Trophoblast cell (in vitro differentiated cells and primary cell): ENCODE results near the gene HS6ST2.

Source experiments
- DNase-seq, 2 donors: peaks; one replicate each; pipeline ENCODE4 v3.0.0-alpha.2; 2016
- H2AFZ ChIP-seq: 2 replicates; pipeline ENCODE4 v1.6.1; 2013; ENCODE audit warnings: low read length, moderate library complexity, mild to moderate bottlenecking; ENCODE audit not compliant: insufficient read depth, poor library complexity
- H2AK5ac ChIP-seq: 2 replicates; pipeline ENCODE4 v1.6.1; 2013; ENCODE audit warnings: mild to moderate bottlenecking, low read length
- H2BK120ac ChIP-seq: 2 replicates; pipeline ENCODE4 v1.6.1; 2013; ENCODE audit warnings: low read length, mild to moderate bottlenecking, moderate library complexity; ENCODE audit not compliant: insufficient read depth, poor library complexity
- H2BK12ac ChIP-seq: 2 replicates; pipeline ENCODE4 v1.6.1; 2013; ENCODE audit warnings: mild to moderate bottlenecking, low read length, moderate library complexity
- H2BK5ac ChIP-seq: 2 replicates; pipeline ENCODE4 v1.6.1; 2013; ENCODE audit warnings: low read length, low read depth, moderate library complexity, mild to moderate bottlenecking; ENCODE audit not compliant: poor library complexity
- H3K14ac ChIP-seq: 2 replicates; pipeline ENCODE4 v1.6.1; 2013; ENCODE audit warnings: mild to moderate bottlenecking, low read length
- H3K18ac ChIP-seq: 2 replicates; pipeline ENCODE4 v1.6.1; 2013; ENCODE audit warnings: mild to moderate bottlenecking, low read length
- H3K23ac ChIP-seq: 2 replicates; pipeline ENCODE4 v1.6.1; 2013; ENCODE audit warnings: low read length
- H3K27ac ChIP-seq: 2 replicates; pipeline ENCODE4 v1.5.1; 2013; ENCODE audit warnings: low read depth, mild to moderate bottlenecking, inconsistent platforms, low read length, moderate library complexity
- H3K27me3 ChIP-seq: 2 replicates; pipeline ENCODE4 v1.6.1; 2013; ENCODE audit warnings: inconsistent platforms, mild to moderate bottlenecking, low read length, moderate library complexity; ENCODE audit not compliant: insufficient read depth
- H3K36me3 ChIP-seq, 2 experiments: 1 replicate in 1 of 2; 2 replicates in 1 of 2; pipeline ENCODE4 v1.6.1; 2013; ENCODE audit warnings: low read length in 2 of 2, mild to moderate bottlenecking in 2 of 2, moderate library complexity in 1 of 2; ENCODE audit not compliant: insufficient read depth in 2 of 2, control insufficient read depth in 1 of 2
- H3K4ac ChIP-seq: 2 replicates; pipeline ENCODE4 v1.6.1; 2013; ENCODE audit warnings: low read depth, mild to moderate bottlenecking, low read length, moderate library complexity
- H3K4me1 ChIP-seq, 2 experiments: 1 replicate in 1 of 2; 2 replicates in 1 of 2; pipeline ENCODE4 v1.6.1; 2013; ENCODE audit warnings: low read length in 2 of 2, mild to moderate bottlenecking in 2 of 2, moderate library complexity in 1 of 2; ENCODE audit not compliant: insufficient read depth in 2 of 2, control insufficient read depth in 1 of 2
- H3K4me2 ChIP-seq: 2 replicates; pipeline ENCODE4 v1.6.1; 2013; ENCODE audit warnings: inconsistent platforms, mild to moderate bottlenecking, low read length, moderate library complexity
- H3K4me3 ChIP-seq: 2 replicates; pipeline ENCODE4 v1.5.1; 2013; ENCODE audit warnings: mild to moderate bottlenecking, low read depth, low read length, inconsistent platforms
- H3K79me1 ChIP-seq: one replicate; pipeline ENCODE4 v1.6.1; 2013; ENCODE audit warnings: low read length
- H3K79me2 ChIP-seq: 2 replicates; pipeline ENCODE4 v1.6.1; 2013; ENCODE audit warnings: low read length, mild to moderate bottlenecking; ENCODE audit not compliant: control insufficient read depth, insufficient read depth, poor library complexity
- H3K9ac ChIP-seq: 2 replicates; pipeline ENCODE4 v1.6.1; 2013; ENCODE audit warnings: mild to moderate bottlenecking, low read length
- H3K9me3 ChIP-seq: 2 replicates; pipeline ENCODE4 v1.6.1; 2013; ENCODE audit warnings: low read depth, mild to moderate bottlenecking, control low read depth, inconsistent platforms, low read length; ENCODE audit not compliant: insufficient read depth
- H4K12ac ChIP-seq: 2 replicates; pipeline ENCODE4 v1.6.1; 2013; ENCODE audit warnings: low read depth, mild to moderate bottlenecking, low read length, moderate library complexity
- H4K8ac ChIP-seq: 2 replicates; pipeline ENCODE4 v1.6.1; 2013; ENCODE audit warnings: low read depth, mild to moderate bottlenecking, low read length, moderate library complexity
- H4K91ac ChIP-seq: one replicate; pipeline ENCODE4 v1.6.1; 2013; ENCODE audit warnings: low read depth, mild to moderate bottlenecking, low read length, moderate library complexity
- WGBS: extraction: QIAGEN DNeasy Blood & Tissue Kit; methylation state at CpG from one replicate; pipeline ENCODE4 v1.1.7; 2013; ENCODE audit warnings: missing lambda C conversion rate; ENCODE audit not compliant: insufficient read length, insufficient coverage; ENCODE audit errors: extremely low coverage; 5-methylcytosine and 5-hydroxymethylcytosine counted together

HS6ST2 gene

DNA sequence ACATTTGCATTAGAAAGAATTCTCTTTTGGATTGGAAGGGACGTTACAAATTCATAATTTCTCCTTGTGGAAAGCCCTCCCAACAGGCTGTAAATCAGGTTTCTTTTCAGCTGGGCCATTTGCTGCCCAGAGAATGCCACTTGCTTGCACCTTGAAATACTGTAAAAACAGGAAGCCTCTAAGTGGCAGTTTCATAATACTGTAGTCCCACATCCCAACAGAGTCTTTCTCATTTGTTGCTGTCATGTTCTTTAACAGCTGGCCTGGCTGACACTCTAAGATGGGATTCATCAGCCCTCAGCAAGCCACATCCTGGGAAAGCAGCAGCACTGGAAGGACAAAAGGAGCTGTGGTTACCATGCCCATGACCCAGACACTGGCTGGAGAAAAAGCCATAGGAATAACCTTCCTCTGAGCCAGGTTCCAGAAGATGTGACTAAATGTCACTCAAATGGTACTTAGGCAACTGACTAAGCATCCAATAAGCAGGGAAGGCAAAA lies 247.7 kb downstream of the HS6ST2 start:
- no CpG with 5 or more reads among the region's 1 CpG for WGBS
- Histone ChIP-seq H3K36me3 (no peaks in the 10 kb centered on the region), H2BK5ac (no peak overlapping the region), H3K9ac (no peak overlapping the region), H3K4ac (no peak overlapping the region), H2AK5ac (no peak overlapping the region), H3K23ac (no peak overlapping the region), H3K18ac (no peak overlapping the region), H2AFZ (no peak overlapping the region), H3K14ac (no peak overlapping the region), H3K79me2 (no peaks in the 10 kb centered on the region), H4K12ac (no peak overlapping the region), H3K4me3 (no peak overlapping the region), H3K4me1 (no peaks in the 10 kb centered on the region), H3K4me2 (no peak overlapping the region), H3K27ac (no peak overlapping the region), H3K79me1 (no peaks in the 10 kb centered on the region), H4K91ac (no peak overlapping the region), H3K27me3 (no peaks in the 10 kb centered on the region), H4K8ac (no peak overlapping the region), H2BK12ac (no peak overlapping the region), H2BK120ac (no peak overlapping the region), H3K9me3 (no peaks in the 10 kb centered on the region)
- DNase-seq, result no peak

- Histone ChIP-seq H3K4ac (no peak overlapping the region), H4K12ac (no peak overlapping the region), H3K4me2 (no peak overlapping the region), H3K18ac (no peak overlapping the region), H3K9me3 (no peaks in the 10 kb centered on the region), H3K27me3 (no peaks in the 10 kb centered on the region), H3K79me1 (no peaks in the 10 kb centered on the region), H3K36me3 (no peaks in the 10 kb centered on the region), H3K4me3 (no peak overlapping the region), H3K79me2 (no peaks in the 10 kb centered on the region), H3K9ac (no peak overlapping the region), H2BK12ac (no peak overlapping the region), H3K27ac (no peak overlapping the region), H3K4me1 (peaks cover 0 to 3% of the 10 kb centered on the region in 2 experiments), H2BK120ac (no peak overlapping the region), H2AFZ (no peak overlapping the region), H4K8ac (no peak overlapping the region), H2AK5ac (no peak overlapping the region), H4K91ac (no peak overlapping the region), H2BK5ac (no peak overlapping the region), H3K23ac (no peak overlapping the region), H3K14ac (no peak overlapping the region)
- no peak for DNase-seq
Observed at GRCh38 chrX:132708529-132708928, 249.9 kb downstream of the HS6ST2 start.

GRCh38 chrX:132704769-132705168 lies 253.7 kb downstream of the HS6ST2 start:
- no peak overlapping the region for H2BK5ac ChIP-seq
- no peak overlapping the region for H3K4me3 ChIP-seq
- H3K79me2 ChIP-seq, result no peaks in the 10 kb centered on the region
- no peak for DNase-seq
- no peak overlapping the region for H3K23ac ChIP-seq
- H3K36me3 ChIP-seq, result no peaks in the 10 kb centered on the region
- no peak overlapping the region for H3K18ac ChIP-seq
- H2AK5ac ChIP-seq, result no peak overlapping the region
- no peaks in the 10 kb centered on the region for H3K27me3 ChIP-seq
- H3K14ac ChIP-seq, result no peak overlapping the region
- H3K79me1 ChIP-seq, result no peaks in the 10 kb centered on the region
- WGBS, result no CpG with 5 or more reads among the region's 2 CpGs
- no peaks in the 10 kb centered on the region for H3K9me3 ChIP-seq
- H4K91ac ChIP-seq, result no peak overlapping the region
- no peak overlapping the region for H2BK12ac ChIP-seq
- H3K4me1 ChIP-seq, result peaks cover 0 to 3% of the 10 kb centered on the region in 2 experiments
- no peak overlapping the region for H4K12ac ChIP-seq
- H3K27ac ChIP-seq, result no peak overlapping the region
- no peak overlapping the region for H4K8ac ChIP-seq
- no peak overlapping the region for H3K4me2 ChIP-seq
- H2BK120ac ChIP-seq, result no peak overlapping the region
- H2AFZ ChIP-seq, result no peak overlapping the region
- H3K9ac ChIP-seq, result no peak overlapping the region
- no peak overlapping the region for H3K4ac ChIP-seq

- H4K12ac ChIP-seq, result no peak overlapping the region
- H3K14ac ChIP-seq, result no peak overlapping the region
- no peak overlapping the region for H3K27ac ChIP-seq
- no peaks in the 10 kb centered on the region for H3K79me2 ChIP-seq
- H3K79me1 ChIP-seq, result no peaks in the 10 kb centered on the region
- H2BK12ac ChIP-seq, result no peak overlapping the region
- H3K4me2 ChIP-seq, result no peak overlapping the region
- no peak overlapping the region for H3K4ac ChIP-seq
- no peak overlapping the region for H2BK120ac ChIP-seq
- no CpG with 5 or more reads among the region's 3 CpGs for WGBS
- no peak overlapping the region for H3K9ac ChIP-seq
- no peak overlapping the region for H4K8ac ChIP-seq
- DNase-seq, result peak; percentile 27 to 61
- no peaks in the 10 kb centered on the region for H3K36me3 ChIP-seq
- H3K18ac ChIP-seq, result no peak overlapping the region
- H3K9me3 ChIP-seq, result no peaks in the 10 kb centered on the region
- H3K4me3 ChIP-seq, result no peak overlapping the region
- H3K23ac ChIP-seq, result no peak overlapping the region
- no peaks in the 10 kb centered on the region for H3K27me3 ChIP-seq
- no peak overlapping the region for H2AK5ac ChIP-seq
- peaks cover 0 to 3% of the 10 kb centered on the region in 2 experiments for H3K4me1 ChIP-seq
- no peak overlapping the region for H2BK5ac ChIP-seq
- no peak overlapping the region for H4K91ac ChIP-seq
- H2AFZ ChIP-seq, result no peak overlapping the region
Observed at GRCh38 chrX:132694382-132694781, 264.0 kb downstream of the HS6ST2 start.
